HG03354 (cell line): ENCODE data around the gene AP1G2.

Experiments used
- ATAC-seq: cut with Tn5 transposase; IDR thresholded peaks from one replicate; pipeline ENCODE4 v1.9.1; 2021; ENCODE audit warnings: mild to moderate bottlenecking; ENCODE audit not compliant: unreplicated experiment, poor library complexity, severe bottlenecking

The AP1G2 gene

DNA sequence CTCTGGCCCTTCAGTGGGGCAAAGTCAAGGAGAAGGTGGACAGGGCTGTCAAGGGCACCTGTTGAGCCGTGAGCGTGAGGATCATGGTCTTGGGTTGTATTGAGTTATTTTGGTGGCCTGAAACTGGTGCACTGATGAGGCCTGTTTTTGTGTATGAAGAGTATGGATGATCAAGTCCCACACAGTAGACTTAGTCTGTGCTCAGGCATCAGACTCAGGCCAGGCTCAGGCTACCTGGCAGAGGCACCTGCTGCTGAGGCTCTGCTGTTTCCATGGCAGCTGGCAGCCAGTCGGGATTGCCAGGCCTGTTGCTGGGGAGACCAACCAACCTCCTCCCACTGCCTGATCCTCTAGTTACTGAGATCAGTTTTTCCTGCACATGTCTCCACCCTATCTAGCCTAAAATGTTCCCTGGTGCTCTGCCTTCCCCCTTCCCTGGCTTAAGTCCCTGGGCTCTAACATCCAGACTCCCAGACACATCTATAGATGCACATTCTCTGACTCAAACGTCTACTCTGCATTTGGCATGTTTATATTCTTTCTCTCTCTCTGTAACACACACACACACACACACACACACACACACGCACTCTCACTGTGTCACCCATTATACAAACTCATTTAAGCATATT is 5.9 kb upstream of the AP1G2 start:
- ATAC-seq = no peak

DNA sequence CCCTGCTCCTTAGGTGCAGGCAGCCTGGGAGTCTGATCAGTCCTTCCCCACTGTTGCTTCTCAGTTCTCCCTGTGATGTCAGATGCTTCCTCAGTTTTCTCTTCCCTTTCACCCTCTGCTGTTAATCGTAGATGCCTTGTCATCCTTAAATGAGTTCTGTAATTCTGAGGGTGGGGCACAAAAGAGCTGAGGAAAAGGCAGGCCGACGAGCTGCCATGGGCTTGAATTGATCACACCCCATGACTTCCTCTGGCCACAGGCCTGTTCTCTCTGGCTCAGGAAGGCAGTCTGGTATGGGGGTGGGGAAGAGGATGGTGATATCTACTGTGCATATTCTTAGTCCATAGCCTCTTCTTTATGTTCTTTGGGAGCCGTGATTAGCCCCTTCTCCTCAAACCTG is 5.2 kb upstream of the AP1G2 start:
- ATAC-seq = no peak

DNA sequence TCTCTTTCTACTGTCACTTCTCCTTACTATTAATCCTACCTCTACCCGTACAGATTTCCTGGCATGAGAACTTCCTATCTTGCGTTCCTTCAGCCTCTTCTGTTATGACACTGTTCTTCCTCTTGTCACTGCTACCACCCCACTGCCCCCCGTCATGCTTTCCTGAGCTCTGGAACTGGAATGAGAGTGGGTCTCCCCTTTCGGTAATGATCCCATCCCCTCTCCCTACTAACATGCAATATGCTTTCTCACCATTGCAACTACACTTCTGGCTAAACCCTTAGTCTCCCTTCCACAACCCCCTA is 4.9 kb upstream of the AP1G2 start:
- no peak for ATAC-seq

DNA sequence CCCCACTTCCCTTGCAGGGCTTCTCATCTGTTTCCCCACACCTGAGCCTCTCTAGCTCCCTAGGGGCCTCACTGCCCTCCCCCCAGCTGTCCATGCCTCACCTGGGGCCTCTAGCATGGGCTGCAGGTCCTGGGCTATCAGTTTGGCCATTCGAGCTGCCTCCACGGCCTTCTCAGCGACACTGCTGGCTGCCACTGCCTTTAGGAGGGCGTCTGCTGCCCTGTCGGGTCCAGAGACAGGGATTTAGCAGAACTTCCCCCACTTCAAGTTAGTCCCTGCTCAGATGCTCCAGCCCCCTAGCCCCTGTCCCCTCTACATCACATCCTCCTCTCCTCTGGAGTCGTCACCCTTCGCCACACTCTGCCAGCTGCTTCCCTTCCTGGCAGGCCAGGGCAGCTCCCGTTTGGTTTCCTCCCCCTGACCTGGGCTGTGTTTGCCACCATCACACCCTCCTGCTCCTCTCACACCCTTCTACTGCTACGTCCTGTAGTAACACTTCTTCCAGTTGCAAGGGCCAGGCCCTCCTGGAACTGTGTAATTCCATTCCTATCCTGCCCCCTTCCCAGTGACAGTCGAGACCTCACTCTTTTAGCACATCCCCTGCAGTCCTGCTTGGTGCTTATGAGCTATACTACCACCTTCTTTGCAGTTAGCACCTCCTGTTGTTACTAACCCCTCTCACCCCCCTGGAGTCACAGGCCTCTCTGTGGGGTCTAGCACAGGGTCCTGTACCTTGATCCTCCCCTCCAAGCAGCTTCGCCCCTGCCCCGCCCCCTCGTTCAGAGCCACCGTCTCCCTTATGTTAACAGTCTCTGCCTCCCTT is 4.3 kb upstream of the AP1G2 start:
- ATAC-seq = no peak

DNA sequence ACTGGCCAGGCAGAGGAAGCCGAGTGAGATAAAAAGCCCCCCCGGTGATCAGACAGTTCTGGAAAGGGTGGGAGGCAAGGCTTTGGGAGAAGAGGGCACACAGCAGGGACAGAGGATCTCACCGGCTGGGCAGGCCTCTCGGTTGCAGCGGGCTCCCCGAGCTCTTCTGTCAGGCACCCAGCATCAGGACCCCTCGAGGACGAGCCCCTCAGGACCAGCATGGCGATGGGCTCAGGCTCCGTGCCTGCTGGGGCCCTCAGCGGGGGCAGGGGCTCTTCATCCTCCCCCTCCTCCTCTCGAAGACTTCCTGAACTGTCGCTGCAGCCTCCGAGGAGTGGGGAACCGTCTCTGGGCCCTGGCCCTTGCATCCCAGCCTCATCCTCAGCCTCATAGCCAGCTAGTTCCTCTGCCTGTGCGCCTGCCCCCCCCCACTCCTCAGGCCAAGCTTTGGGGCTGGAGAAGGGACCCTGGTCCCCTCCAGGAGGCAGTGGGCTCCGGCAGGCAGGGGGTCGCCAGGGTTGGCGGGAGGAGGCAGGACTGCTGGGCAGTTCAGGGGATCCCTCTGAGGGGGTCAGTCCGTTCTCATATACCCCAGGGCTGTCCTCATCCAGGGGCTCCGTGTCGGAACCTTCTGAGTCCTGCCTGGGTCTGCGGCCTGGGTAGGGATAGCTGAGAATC is 3.4 kb upstream of the AP1G2 start:
- ATAC-seq = no peak

DNA sequence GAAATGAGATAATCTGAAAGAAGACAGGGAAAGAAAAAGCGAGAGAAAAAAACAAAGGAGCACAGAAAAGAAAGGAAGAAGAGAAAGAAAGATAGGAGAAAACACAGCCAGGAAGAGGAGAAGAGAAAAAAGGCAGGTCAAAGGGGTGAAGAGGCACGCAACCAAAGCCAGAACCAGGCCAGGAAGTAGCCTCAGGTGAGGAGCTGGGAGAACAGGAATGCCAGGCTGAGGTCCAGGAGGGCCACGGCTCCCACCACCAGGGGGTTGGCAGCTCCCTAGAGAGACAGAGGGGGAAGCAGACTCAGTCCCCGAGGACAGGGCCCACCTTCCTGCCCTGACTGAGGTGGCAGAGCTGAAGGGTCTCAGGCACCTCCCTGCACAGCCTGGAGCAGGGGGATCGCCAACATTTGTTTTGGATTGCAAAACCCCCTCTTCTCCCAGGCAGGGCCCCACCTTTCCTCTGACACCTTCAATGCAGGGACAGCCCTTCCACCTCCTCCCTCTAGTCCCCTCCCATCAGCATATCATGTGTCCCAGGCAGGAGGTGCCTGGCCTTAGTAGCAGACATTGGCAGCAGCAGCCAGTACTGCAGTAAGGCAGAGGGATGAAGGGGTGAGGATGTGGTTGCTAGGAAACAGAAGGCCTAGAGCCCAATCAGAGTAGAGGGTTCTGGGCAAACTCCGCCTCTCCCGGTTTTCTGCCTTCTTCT is 2.0 kb upstream of the AP1G2 start:
- ATAC-seq = no peak

DNA sequence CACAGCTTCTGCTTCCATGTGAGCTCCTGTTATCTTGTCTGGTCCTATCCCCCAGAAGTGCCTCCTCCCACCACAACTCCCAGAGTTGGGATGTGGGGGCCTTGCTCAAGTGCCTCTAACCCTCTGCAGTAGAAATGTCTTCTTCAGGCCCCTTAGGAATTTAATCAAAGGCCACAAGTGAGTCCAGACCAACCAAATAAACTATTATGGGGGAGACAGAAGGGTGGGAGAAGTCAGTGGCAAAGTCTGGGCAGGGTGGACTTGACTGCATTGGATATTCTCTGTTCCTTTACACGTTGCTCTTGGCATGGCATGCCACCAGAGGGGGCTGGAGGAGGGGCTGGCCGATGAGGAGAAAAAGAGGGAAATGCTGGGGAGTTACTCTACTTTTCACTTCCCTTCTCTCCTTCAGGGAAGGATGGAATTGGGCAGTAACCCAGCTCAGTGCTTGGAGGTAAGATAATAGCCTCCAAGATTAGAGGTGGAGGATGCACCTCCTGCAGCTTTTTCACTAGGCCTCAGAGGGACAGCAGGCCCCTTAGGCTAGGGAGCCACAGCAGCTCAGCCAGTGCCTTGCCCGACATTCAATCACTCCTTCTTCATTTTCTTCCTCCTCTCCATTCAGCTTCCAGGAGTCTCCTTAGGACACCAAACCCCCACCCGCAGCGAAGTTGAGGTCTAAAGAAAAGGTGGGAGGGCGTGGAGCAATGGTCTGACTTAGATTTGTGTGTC is 1.2 kb upstream of the AP1G2 start:
- ATAC-seq = no peak

DNA sequence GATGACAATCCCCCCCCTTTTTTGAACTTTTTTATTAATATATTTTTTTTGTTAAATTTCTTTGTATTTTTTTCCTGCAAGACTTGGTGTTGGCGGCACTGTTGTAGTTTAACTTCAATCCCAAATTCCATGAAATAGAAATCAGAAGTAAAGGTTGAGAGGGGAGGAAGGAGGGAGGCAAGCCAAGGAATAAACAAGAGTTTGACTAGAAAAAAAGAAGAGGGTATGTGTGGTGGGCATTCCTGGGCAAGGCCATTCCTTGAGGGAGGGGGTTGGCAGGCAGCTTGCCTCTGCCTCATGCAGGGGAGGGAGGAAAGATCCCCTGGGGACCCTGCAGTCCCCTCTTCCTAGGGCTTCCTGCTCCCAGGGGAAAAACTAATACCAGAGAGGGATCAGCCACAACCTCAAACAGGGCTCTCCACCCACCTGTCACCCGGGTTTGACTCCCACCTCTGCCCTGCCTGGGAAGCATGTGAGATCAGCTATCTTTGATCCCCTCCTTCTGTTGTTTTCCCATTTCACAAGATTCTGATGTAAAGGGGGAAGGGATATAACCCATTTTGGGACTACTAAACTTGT is 519 bp upstream of the AP1G2 start:
- no peak for ATAC-seq

DNA sequence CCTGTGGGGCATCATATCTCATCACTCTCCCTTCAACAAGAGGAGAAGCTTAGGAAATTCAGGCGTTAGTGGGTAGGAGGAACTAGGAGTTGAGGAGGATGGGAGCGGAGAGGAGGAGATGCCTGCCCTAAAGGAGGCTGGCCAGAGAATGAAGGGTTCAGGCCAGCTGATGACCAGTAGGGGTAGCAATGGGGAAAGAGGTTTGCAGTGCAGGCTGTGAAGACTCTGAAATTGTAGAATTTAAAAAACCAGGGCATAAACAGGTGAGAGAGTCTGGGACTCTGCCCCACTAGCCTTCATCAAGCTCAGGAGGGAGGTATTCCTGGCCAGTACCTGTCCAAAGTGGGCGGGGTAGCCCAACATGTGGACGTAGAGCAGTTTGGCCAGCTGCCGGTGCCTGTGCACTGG is 809 bp downstream of the AP1G2 start:
- ATAC-seq = no peak

DNA sequence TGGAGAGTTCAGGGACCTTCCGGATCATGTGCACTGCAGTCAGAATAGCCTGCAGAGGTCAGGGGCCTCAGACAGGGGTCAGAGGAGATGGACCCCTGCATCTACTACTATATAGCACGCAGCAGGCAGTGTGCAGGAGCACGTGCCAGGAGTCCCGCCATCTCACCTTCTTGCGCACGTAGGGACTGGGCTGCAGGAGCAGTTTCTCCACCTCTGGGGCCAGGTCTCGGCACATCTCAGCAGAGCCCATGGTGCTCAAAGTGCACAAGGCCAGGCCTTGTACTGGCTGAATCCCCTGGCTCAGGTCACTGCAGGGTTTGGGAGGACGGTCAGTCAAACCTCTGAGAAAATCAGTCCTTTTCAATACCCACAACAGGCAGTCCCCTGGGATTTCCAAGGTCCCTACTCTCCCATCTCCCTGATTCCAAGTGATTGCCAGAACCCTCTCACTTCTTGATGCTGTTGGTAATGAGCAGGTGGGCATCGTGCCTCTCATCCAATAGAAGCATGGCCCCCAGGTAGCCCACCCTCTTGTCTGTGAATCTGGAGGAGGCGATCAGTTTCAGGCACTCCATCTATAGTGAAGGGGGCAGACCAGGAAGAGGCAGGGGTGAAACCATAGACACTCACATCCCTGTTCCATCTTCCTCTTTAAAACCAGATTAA is 1.3 kb downstream of the AP1G2 start:
- no peak for ATAC-seq

DNA sequence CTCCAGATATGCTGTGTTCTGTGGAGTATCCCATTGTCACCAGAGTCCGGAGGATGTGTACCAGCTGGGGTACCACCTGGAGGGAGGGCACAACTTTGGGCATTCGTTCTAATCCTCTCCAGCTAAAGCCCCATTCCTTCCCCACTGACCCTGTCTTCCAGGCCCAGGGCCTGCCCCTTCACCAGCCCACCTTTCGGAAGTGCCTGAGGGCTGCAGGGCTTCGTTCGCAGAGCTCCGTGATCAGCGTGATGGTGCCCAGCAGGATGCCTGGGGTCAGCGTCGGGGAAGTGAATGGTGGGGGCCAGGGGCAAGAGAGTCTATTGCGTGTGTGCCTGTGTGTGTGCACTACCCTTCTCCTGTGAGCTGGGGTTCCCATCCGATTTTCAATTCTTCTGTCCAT is 2.0 kb downstream of the AP1G2 start:
- ATAC-seq = no peak

DNA sequence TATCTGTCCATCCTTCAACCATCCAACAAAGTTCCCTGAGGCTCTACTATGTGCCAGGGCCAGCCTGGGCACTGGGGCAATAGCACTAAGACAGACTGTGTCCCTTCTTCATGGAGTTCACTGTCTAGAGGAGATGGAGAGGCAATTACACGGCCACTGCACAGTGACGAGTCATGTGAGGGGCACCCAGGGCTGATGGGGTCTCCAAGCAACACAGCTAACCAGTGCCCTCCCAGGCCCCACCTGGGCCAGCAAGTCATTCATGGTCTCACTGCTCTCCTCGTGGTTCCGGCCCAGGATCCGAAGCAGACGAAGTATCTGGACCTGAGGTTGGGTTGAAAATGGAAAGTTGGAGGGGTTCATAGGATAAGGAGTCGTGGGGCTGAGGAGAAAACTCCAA is 2.7 kb downstream of the AP1G2 start:
- no peak for ATAC-seq

DNA sequence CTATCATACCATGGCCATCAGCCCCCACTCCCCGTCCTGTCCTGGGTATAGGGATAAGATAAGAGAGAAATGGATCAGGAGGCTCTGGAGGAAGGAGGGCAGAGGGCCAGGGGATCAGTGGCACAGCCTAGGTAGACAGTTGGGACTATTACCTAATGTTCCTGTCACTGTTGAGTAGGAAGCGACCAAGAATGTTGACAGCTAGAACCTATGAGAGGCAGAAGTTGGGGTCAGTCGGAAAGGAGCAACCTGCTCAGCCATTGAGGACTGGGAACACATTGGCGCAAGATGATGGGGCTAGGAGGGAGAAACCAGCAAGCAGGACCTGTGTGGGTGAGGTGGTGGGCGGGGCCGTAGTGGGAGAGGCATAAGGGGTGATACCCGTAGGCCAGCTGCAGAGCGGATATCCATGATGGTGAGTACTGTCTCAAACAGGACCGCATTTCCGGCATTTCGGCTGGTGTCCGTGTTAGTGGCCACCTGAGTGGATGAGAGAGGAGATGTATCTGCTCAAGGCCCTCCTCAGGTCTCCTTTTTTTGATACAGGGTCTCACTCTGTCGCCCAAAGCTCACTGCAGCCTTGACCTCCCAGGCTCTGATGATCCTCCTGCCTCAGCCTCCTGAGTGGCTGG is 3.3 kb downstream of the AP1G2 start:
- ATAC-seq = no peak

DNA sequence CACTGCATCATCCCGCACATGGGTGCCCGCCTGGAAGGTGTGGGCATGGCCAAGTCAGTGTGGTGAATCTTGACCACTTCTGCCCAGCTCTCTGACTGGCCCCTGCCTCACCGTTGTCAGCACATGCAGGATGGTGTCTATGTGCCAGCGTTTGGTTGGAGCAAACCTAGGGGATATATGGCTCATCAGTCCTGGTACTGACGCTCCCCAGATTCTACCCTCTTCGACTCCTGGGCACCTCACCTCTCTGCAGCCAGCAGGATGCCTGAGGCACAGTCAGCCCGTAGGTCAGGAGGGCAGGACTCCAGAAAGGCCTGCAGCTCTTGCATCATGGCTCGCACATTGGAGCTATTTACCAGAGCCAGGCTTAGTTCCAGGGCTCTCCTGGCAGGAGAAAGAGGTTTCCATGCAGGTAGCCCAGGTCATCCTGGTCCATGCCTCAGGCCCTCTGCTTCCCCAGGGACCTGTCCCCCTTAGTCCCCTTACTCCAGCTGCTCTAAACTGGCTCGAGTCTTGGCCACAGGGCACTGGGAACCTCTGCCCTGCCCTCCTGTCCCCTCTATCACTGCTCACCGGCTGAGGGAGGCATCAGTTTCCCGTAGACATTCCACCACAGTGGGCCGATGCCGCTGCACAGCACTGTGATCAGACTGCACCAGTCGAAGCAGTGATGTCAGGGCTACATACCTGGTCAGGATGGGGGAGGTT is 4.0 kb downstream of the AP1G2 start:
- ATAC-seq = no peak

DNA sequence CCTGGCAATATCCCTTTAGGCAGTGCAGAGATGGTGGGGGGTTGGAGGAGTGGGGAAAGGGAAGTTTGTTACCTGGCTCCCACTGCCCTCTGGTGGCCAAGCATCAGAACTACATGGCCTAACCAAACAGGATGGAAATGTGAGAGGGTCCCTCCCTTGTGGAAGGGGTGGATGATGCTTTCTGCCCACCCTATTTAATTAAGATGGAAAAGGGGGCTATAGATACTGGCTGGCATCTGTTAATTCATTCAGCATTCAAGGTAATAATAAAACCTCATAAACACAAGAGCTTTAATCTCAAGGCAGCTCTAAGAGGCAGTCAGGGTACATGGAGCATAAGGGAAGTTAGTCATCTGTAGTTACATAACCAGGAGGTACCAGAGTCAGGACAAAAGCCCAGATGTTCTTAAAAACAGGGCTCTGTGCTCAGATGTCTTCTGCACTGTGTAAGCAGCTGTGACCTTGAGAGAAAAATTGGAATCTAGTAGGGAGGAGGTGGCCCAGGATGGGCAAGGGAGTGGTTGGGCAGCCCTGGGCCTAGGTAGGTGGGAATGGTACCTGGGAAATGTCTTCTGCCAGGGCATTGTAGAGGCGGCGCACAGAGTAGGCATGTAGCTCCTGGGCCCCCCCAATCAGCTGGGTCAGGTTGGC is 4.6 kb downstream of the AP1G2 start:
- ATAC-seq = no peak

DNA sequence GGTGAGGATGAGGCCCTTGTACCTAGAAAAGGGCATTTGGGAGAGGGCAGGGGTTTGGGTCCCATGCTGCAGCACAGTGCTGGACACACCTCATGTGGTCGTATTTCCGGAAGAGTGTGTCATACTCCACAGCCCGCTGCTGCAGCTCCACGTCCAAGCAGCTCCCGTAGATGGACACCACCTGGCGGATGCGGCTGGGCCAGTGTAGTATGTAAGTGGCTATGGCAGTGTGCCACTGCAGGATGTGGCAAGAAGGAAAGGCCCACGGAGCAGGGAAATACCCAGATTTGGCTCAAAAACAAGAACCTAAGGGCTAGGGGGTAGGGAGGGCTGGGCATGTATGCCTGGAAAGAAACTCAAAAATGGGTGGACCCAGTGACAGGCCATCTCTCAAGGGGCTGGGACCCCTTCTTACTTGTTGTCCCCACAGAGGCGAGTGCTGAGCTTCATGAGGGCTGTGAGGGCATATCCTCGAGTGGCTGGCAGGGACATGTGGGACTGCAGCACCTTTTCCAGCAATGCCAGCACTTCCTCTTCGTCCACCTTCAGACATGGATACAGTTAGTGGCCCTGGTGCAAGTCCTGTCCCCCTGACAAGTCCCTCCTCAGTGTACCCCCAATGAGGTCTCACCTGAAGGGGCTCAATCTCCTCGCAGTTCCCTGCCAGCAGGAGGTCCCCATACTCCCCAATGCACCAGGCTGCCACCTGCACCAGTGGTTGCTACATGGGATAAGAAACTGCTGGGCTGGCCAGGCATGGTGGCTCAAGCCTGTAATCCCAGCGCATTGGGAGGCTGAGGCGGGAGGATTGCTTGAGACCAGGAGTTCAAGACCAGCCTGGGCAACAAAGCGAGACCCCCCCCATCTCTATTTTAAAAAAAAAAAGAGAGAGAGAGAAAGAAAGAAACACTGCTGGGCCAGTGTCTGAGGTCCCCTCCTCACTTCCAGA is 5.4 kb downstream of the AP1G2 start:
- no peak for ATAC-seq

DNA sequence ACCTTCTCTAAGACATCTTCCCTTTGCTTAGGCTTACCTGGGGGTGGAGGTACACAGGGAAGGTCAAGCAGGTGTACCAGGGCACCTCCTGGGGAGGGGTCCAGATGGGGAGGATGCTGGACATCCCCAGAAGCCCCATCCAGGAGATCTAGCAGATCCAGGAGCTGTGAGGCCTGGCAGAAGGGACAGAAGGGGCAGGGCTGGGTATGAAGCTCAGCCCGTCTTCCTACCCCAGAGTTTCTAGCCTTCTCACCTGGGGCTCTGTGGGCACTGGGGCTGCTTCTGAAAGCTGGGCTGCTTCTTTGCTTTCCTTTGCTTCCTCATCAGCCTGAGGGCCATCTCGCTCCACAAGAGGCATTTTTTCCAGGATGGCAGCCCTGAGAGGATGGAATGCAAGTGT is 6.3 kb downstream of the AP1G2 start:
- ATAC-seq = no peak
